Posterior cingulate gyrus (tissue), 11 donors: ENCODE results near the gene OTOS.

Experiments
- DNase-seq, 10 donors: peaks; one replicate each; pipeline versions ENCODE4 v3.0.0 to v3.0.0-alpha.2; 2020 to 2021; ENCODE audit warnings: mixed read lengths in 3 of 10
- intact Hi-C: fragments of 100-400 bp; cut with DNase I; formaldehyde crosslinking; loops from one replicate; pipeline ENCODE4 v1.15.1; 2023

Gene OTOS

GRCh38 chr2:240140511-240140910, at the start of gene OTOS:
Gene OTOS (minus strand): TSS chr2:240140658. CDS start chr2:240140326, 332 bp downstream.
- intact Hi-C loops: no loop called here
- DNase-seq: peak in 4 of 10 donors; percentile 13 to 75 (median 71)

- intact Hi-C loops: no loop called here
- DNase-seq: peak in 2 of 10 donors; percentile 37 to 71
Measured at GRCh38 chr2:240189686-240190085, 49.2 kb upstream of the OTOS start.

- peak in 4 of 10 donors; percentile 9 to 66 (median 51) for DNase-seq
- intact Hi-C loops: no loop called here
Measured at GRCh38 chr2:240187989-240188590, 47.6 kb upstream of the OTOS start.

GRCh38 chr2:240186191-240186725, 45.8 kb upstream of the OTOS start:
- intact Hi-C loops: no loop called here

GRCh38 chr2:240184656-240185055, 44.2 kb upstream of the OTOS start:
- intact Hi-C loops: no loop called here
- peak in 1 of 10 donors; percentile 26 for DNase-seq

More at GRCh38 chr2:240186191-240186725, 45.8 kb upstream of the OTOS start:
- peak in 2 of 10 donors; percentile 40 to 61 for DNase-seq

GRCh38 chr2:240183875-240184590, 43.6 kb upstream of the OTOS start:
- intact Hi-C loops: no loop called here
- peak in 4 of 10 donors; percentile 7 to 69 (median 53) for DNase-seq

- DNase-seq: peak in 4 of 10 donors; percentile 13 to 79 (median 56)
- intact Hi-C loops: no loop called here
Measured at GRCh38 chr2:240183006-240183874, 42.8 kb upstream of the OTOS start.

GRCh38 chr2:240182476-240182875, 42.0 kb upstream of the OTOS start:
- DNase-seq: peak in 1 of 10 donors; percentile 31
- intact Hi-C loops: no loop called here

- DNase-seq: peak in 3 of 10 donors; percentile 7 to 49 (median 15)
- intact Hi-C loops: no loop called here
Measured at GRCh38 chr2:240182001-240182400, 41.5 kb upstream of the OTOS start.

GRCh38 chr2:240179941-240180666, 39.6 kb upstream of the OTOS start:
- DNase-seq: peak in 3 of 10 donors; percentile 33 to 58 (median 42)
- intact Hi-C loops: no loop called here

- peak in 4 of 10 donors; percentile 2 to 68 (median 56) for DNase-seq
- intact Hi-C loops: no loop called here
Measured at GRCh38 chr2:240179186-240179815, 38.8 kb upstream of the OTOS start.

- intact Hi-C loops: no loop called here
Measured at GRCh38 chr2:240178564-240178963, 38.1 kb upstream of the OTOS start.

GRCh38 chr2:240174496-240174895, 34.0 kb upstream of the OTOS start:
- intact Hi-C loops: no loop called here
- DNase-seq: no peak

More at GRCh38 chr2:240178564-240178963, 38.1 kb upstream of the OTOS start:
- peak in 2 of 10 donors; percentile 2 to 9 for DNase-seq

- DNase-seq: peak in 2 of 10 donors; percentile 10 to 56
- intact Hi-C loops: no loop called here
Measured at GRCh38 chr2:240172071-240172895, 31.8 kb upstream of the OTOS start.

- peak in 3 of 10 donors; percentile 11 to 73 (median 55) for DNase-seq
- intact Hi-C loops: no loop called here
Measured at GRCh38 chr2:240170883-240171282, 30.4 kb upstream of the OTOS start.

GRCh38 chr2:240170354-240170735, 29.9 kb upstream of the OTOS start:
- peak in 1 of 10 donors; percentile 33 for DNase-seq
- intact Hi-C loops: no loop called here

- intact Hi-C loops: no loop called here
- DNase-seq: peak in 4 of 10 donors; percentile 0 to 73 (median 52)
Measured at GRCh38 chr2:240169486-240170353, 29.3 kb upstream of the OTOS start.
